WTC11 (cell line): ENCODE data around the gene SULF2. TPM values are rescaled to one million over a fixed set of nuclear protein-coding genes. Genes with fewer than 3 reads are reported as not detected.

Source experiments
- ATAC-seq: fragments of 200-7000 bp; cut with Tn5 transposase; 2 replicates; pipeline ENCODE4 v1.10.0; 2021; ENCODE audit warnings: mild to moderate bottlenecking, moderate library complexity
- CTCF ChIA-PET: fragments of 300-600 bp; sonication (Branson Sonifier 250); formaldehyde crosslinking; loops from one replicate; lab custom pipeline; 2021; ENCODE audit warnings: antibody characterized with exemption; lab: Charles Lee
- POLR2A ChIA-PET: fragments of 350-600 bp; sonication (Branson Sonifier 250); formaldehyde crosslinking; loops from one replicate; lab custom pipeline; 2021; ENCODE audit warnings: antibody characterized with exemption; lab: Charles Lee
- DNase-seq: peaks from one replicate; pipeline ENCODE4 v3.0.0; 2021; ENCODE audit warnings: low spot score
- H3K27ac Mint-ChIP-seq: 2 replicates; pipeline ENCODE4 v1.8.0; 2021; ENCODE audit warnings: mixed read lengths
- H3K27me3 Mint-ChIP-seq: 2 replicates; pipeline ENCODE4 v1.8.0; 2021; ENCODE audit warnings: low read depth, mild to moderate bottlenecking, moderate library complexity, mixed read lengths
- H3K36me3 Mint-ChIP-seq: 2 replicates; pipeline ENCODE4 v1.8.0; 2021; ENCODE audit warnings: mixed read lengths
- H3K4me1 Mint-ChIP-seq: 2 replicates; pipeline ENCODE4 v1.8.0; 2022; ENCODE audit warnings: mixed read lengths
- H3K4me3 Mint-ChIP-seq: 2 replicates; pipeline ENCODE4 v1.8.0; 2021; ENCODE audit warnings: mild to moderate bottlenecking, moderate library complexity, mixed read lengths
- H3K9me3 Mint-ChIP-seq: 2 replicates; pipeline ENCODE4 v1.8.0; 2021; ENCODE audit warnings: mixed read lengths
- GABPB1 ChIP-seq: sonication (generic); formaldehyde crosslinking; IDR thresholded peaks from 2 replicates; pipeline ENCODE4 v1.8.1; 2023; ENCODE audit warnings: mild to moderate bottlenecking, missing genetic modification reagents
- GRHL2 ChIP-seq: fragments of 250-450 bp; sonication (Bioruptor Pico); IDR thresholded peaks from 2 replicates; pipeline ENCODE4 v1.8.0; 2022; ENCODE audit warnings: mild to moderate bottlenecking, moderate library complexity; ENCODE audit not compliant: insufficient replicate concordance, severe bottlenecking
- JUN ChIP-seq: sonication (generic); formaldehyde crosslinking; IDR thresholded peaks from 2 replicates; pipeline ENCODE4 v1.8.0; 2023; ENCODE audit warnings: mild to moderate bottlenecking, missing genetic modification reagents
- TP53 ChIP-seq: sonication (generic); formaldehyde crosslinking; IDR thresholded peaks from 2 replicates; pipeline ENCODE4 v1.8.1; 2023; ENCODE audit warnings: mild to moderate bottlenecking, missing genetic modification reagents
- total RNA-seq: library from RNA; stranded (reverse); gene quantifications from 3 replicates; pipeline ENCODE4 v1.2.3, GENCODE V29; 2021
- TF ChIP-seq, protein P1 (sequence below): sonication (generic); formaldehyde crosslinking; IDR thresholded peaks from 2 replicates; pipeline ENCODE4 v1.8.1; 2023; ENCODE audit warnings: mild to moderate bottlenecking, missing genetic modification reagents, borderline replicate concordance
- TF ChIP-seq, protein P2 (sequence below): fragments of 250-450 bp; sonication (Bioruptor Pico); IDR thresholded peaks from 2 replicates; pipeline ENCODE4 v1.9.0; 2021; ENCODE audit warnings: mild to moderate bottlenecking, borderline replicate concordance
- TF ChIP-seq, protein P3 (sequence below): sonication (generic); formaldehyde crosslinking; IDR thresholded peaks from 2 replicates; pipeline ENCODE4 v1.8.1; 2022; ENCODE audit warnings: low read depth, mild to moderate bottlenecking, moderate library complexity, missing genetic modification reagents, borderline replicate concordance
- TF ChIP-seq, protein P4 (sequence below): fragments of 200-600 bp; IDR thresholded peaks from 2 replicates; pipeline ENCODE4 v1.8.0; 2022; ENCODE audit warnings: antibody characterized with exemption

The SULF2 gene
- total RNA-seq, 1 experiment from 2014 or later: 36.0 TPM

DNA sequence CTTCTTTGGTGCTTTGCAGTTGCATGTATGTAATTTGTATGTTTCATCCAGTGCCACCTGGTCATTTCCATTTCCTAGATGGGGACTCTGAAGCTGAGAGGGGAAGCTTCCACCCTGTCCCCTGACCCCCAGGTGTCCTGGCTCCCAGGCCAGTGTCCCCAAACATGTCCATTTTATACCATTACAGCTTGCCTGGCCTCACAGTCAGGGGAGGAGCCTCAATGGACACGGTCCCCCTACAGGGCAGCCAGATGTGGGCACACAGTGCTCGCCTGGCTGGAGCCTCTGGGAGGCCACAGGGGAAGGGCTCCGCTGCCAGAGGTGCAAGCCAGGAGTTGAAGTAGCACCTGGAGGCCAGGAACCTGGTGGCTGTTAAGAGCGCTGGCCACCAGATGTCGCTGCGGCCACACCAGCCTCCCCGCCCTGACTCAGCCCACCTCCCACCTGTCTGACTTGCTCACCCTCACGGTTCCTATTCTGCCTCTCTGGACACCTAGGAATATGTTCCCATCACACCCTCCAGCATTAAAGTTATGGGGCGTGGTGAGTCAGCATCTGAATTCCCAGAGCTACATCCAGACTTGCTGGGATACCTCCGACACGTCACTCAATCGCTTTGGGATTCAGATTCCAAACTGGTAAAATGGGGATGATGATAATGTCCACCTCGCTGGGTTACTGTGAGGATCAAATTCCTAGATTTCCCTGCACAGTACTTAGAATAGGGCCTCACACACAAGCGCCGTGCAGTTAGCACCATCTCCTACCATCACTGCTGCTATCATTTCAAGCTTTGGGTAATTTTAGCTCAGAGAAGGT is 107.4 kb downstream of the SULF2 start (continued):
- TF ChIP-seq, protein P1, sequence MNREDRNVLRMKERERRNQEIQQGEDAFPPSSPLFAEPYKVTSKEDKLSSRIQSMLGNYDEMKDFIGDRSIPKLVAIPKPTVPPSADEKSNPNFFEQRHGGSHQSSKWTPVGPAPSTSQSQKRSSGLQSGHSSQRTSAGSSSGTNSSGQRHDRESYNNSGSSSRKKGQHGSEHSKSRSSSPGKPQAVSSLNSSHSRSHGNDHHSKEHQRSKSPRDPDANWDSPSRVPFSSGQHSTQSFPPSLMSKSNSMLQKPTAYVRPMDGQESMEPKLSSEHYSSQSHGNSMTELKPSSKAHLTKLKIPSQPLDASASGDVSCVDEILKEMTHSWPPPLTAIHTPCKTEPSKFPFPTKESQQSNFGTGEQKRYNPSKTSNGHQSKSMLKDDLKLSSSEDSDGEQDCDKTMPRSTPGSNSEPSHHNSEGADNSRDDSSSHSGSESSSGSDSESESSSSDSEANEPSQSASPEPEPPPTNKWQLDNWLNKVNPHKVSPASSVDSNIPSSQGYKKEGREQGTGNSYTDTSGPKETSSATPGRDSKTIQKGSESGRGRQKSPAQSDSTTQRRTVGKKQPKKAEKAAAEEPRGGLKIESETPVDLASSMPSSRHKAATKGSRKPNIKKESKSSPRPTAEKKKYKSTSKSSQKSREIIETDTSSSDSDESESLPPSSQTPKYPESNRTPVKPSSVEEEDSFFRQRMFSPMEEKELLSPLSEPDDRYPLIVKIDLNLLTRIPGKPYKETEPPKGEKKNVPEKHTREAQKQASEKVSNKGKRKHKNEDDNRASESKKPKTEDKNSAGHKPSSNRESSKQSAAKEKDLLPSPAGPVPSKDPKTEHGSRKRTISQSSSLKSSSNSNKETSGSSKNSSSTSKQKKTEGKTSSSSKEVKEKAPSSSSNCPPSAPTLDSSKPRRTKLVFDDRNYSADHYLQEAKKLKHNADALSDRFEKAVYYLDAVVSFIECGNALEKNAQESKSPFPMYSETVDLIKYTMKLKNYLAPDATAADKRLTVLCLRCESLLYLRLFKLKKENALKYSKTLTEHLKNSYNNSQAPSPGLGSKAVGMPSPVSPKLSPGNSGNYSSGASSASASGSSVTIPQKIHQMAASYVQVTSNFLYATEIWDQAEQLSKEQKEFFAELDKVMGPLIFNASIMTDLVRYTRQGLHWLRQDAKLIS (CRISPR knock-in tag): no peak
- TF ChIP-seq GRHL2 (CRISPR knock-in tag) (no peak), JUN (no peak)
- TF ChIP-seq, protein P2, sequence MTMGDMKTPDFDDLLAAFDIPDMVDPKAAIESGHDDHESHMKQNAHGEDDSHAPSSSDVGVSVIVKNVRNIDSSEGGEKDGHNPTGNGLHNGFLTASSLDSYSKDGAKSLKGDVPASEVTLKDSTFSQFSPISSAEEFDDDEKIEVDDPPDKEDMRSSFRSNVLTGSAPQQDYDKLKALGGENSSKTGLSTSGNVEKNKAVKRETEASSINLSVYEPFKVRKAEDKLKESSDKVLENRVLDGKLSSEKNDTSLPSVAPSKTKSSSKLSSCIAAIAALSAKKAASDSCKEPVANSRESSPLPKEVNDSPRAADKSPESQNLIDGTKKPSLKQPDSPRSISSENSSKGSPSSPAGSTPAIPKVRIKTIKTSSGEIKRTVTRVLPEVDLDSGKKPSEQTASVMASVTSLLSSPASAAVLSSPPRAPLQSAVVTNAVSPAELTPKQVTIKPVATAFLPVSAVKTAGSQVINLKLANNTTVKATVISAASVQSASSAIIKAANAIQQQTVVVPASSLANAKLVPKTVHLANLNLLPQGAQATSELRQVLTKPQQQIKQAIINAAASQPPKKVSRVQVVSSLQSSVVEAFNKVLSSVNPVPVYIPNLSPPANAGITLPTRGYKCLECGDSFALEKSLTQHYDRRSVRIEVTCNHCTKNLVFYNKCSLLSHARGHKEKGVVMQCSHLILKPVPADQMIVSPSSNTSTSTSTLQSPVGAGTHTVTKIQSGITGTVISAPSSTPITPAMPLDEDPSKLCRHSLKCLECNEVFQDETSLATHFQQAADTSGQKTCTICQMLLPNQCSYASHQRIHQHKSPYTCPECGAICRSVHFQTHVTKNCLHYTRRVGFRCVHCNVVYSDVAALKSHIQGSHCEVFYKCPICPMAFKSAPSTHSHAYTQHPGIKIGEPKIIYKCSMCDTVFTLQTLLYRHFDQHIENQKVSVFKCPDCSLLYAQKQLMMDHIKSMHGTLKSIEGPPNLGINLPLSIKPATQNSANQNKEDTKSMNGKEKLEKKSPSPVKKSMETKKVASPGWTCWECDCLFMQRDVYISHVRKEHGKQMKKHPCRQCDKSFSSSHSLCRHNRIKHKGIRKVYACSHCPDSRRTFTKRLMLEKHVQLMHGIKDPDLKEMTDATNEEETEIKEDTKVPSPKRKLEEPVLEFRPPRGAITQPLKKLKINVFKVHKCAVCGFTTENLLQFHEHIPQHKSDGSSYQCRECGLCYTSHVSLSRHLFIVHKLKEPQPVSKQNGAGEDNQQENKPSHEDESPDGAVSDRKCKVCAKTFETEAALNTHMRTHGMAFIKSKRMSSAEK (CRISPR knock-in tag): no peak
- TF ChIP-seq, all 79 proteins: peak for 4

DNA sequence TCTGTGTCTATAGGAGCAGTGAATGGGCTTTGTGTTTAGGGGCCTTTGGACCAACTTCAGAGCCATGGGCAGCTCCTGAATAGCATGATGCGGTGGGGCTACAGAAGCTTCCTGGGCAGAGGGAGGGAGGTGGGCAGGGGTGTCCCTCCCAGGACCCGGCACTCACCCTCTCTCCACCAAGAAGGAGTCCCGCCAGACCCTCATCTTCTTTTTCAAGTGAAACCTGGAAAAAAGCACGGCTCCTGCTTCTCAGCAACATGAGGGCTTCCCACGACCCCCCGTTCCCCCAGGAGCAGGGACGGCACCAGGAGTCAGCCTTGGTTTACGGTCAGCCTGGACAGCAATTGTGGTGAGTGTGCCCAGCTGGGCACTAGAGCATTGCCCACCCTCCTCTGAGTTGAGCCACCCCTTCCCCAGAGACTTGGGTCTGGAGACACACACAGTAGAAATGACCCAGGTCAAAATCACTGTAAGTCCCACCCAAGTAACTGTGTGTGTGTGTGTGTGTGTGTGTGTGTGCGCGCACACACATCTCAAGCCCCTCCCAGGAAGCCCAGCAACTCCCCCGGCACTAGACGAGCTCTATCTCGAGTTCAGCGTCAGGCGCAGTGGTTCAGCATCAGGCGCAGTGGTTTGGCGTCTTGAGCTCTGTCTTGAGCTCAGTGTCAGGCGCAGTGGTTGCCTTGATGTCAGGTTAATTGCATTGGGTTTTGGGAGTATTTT is 108.2 kb downstream of the SULF2 start:
- Mint-ChIP-seq H3K4me1 (peaks cover 17% of the 10 kb centered on the region), H3K4me3 (no peak overlapping the region), H3K36me3 (no peaks in the 10 kb centered on the region), H3K27ac (no peak overlapping the region), H3K27me3 (no peaks in the 10 kb centered on the region), H3K9me3 (peaks cover 5% of the 10 kb centered on the region; the same call in 1 of the 2 replicates)
- no peak for ATAC-seq
- TF ChIP-seq, protein P3, sequence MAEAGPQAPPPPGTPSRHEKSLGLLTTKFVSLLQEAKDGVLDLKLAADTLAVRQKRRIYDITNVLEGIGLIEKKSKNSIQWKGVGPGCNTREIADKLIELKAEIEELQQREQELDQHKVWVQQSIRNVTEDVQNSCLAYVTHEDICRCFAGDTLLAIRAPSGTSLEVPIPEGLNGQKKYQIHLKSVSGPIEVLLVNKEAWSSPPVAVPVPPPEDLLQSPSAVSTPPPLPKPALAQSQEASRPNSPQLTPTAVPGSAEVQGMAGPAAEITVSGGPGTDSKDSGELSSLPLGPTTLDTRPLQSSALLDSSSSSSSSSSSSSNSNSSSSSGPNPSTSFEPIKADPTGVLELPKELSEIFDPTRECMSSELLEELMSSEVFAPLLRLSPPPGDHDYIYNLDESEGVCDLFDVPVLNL (CRISPR knock-in tag): no peak
- TF ChIP-seq, protein P4, sequence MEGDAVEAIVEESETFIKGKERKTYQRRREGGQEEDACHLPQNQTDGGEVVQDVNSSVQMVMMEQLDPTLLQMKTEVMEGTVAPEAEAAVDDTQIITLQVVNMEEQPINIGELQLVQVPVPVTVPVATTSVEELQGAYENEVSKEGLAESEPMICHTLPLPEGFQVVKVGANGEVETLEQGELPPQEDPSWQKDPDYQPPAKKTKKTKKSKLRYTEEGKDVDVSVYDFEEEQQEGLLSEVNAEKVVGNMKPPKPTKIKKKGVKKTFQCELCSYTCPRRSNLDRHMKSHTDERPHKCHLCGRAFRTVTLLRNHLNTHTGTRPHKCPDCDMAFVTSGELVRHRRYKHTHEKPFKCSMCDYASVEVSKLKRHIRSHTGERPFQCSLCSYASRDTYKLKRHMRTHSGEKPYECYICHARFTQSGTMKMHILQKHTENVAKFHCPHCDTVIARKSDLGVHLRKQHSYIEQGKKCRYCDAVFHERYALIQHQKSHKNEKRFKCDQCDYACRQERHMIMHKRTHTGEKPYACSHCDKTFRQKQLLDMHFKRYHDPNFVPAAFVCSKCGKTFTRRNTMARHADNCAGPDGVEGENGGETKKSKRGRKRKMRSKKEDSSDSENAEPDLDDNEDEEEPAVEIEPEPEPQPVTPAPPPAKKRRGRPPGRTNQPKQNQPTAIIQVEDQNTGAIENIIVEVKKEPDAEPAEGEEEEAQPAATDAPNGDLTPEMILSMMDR: no peak
- TF ChIP-seq GABPB1 (CRISPR knock-in tag) (no peak), TP53 (CRISPR knock-in tag) (no peak)
- TF ChIP-seq, protein P2 (CRISPR knock-in tag): no peak
- DNase-seq: no peak
- ChIA-PET CTCF (interaction anchor here (0.8 to 4.7 kb wide), 15 partner anchors 10 to 944 kb away, joined by 3 to 53 read pairs (median 5); no protein-coding TSS in a partner anchor), POLR2A (no interaction called here)
